GM08714 (cell line): Measurements from ENCODE around the gene R3HDM4.

ENCODE experiments used
- H3K4me3 ChIP-seq: fragments of 200-500 bp; sonication (Bioruptor generic); 2 replicates; pipeline ENCODE4 v1.5.1; 2014; ENCODE audit warnings: mild to moderate bottlenecking, low read length, inconsistent platforms
- ZNF274 ChIP-seq: IDR thresholded peaks from 2 replicates; pipeline ENCODE4 v1.6.1; 2012; ENCODE audit warnings: mild to moderate bottlenecking, low read depth, low read length

R3HDM4 gene

GRCh38 chr19:952680-953444, 39.8 kb upstream of the R3HDM4 start:
- TF ChIP-seq ZNF274, result no peak
- H3K4me3 ChIP-seq, result peak overlapping the region; percentile 3; the same call in 1 of the 2 replicates

DNA sequence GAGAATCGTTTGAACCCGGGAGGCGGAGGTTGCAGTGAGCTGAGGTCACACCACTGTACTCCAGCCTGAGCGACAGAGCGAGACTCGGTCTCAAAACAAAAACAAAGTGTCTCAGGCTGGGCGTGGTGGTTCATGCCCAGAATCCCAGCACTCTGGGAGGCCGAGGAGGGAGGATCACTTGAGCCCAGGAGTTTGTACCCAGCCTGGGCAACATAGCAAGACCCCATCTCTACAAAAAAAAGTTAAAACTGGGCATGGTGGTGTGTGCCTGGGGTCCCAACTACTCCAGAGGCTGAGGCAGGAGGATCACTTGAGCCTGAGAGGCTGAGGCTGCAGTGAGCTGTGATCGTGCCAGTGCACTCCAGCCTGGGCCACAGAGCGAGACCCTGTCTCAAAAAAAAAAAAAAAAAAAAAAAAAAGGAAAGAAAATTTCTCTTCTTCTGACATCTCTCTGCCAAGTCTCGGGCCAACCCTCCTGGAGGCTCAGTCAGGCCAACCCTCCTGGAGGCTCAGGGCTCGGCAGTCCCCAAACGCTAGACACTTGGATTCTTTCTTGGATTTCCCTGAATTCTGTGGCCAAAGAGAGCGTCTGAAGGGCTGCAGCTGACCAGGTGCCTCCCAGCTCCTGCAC, 39.1 kb upstream of the R3HDM4 start:
- no peak for TF ChIP-seq ZNF274
- no peak overlapping the region; the same call in 1 of the 2 replicates for H3K4me3 ChIP-seq

GRCh38 chr19:950352-951066, 37.5 kb upstream of the R3HDM4 start:
- no peak overlapping the region for H3K4me3 ChIP-seq
- TF ChIP-seq ZNF274, result no peak

- no peak overlapping the region for H3K4me3 ChIP-seq
- TF ChIP-seq ZNF274, result no peak
Observed at GRCh38 chr19:948842-949496, 36.0 kb upstream of the R3HDM4 start.

- TF ChIP-seq ZNF274, result no peak
- no peak overlapping the region; the same call in 1 of the 2 replicates for H3K4me3 ChIP-seq
Observed at GRCh38 chr19:947707-948539, 34.9 kb upstream of the R3HDM4 start.

GRCh38 chr19:947090-947706, 34.2 kb upstream of the R3HDM4 start:
- TF ChIP-seq ZNF274, result no peak
- no peak overlapping the region; the same call in 1 of the 2 replicates for H3K4me3 ChIP-seq

DNA sequence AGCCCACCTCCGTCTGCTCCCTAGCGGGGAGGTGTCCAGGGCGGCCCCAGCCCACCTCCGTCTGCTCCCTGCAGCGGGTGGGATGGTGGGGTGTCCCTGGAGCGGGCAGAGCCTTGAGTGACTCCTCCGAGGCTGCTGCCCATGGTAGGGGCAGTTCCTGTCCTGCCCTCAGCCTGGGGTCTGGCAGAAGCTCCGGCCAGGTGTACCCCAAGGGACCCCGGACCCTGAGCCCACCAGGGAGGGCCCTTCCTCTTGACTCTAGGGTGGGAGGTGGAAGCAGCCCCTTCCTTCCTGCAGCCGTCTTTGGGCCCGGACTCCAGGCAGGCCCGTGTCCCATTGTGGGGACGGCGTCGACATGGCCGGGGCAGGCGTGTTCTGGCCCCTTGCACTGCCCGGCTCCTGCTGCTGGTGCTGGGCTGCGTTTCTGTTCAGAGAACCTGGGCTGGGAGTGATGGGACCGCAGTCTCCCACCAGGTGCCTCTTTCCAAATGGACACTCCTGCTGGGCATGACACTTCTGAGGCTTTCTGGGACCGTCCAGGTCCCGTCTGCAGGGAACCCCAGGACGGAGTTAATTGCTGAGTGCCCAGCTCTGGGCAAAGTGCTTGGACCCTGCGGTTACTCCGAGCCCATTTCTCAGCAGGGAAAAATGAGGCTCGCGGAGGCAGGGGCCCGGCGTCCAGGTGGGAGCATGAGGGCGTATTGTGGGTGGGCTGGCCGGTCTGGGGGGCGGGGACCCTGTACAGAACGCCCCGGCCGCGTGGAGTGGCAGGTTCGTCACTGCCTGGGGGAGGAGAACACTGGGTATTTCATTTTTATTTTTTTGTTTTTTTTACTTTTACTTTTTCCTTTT, 32.6 kb upstream of the R3HDM4 start:
- H3K4me3 ChIP-seq, result no peak overlapping the region
- no peak for TF ChIP-seq ZNF274

DNA sequence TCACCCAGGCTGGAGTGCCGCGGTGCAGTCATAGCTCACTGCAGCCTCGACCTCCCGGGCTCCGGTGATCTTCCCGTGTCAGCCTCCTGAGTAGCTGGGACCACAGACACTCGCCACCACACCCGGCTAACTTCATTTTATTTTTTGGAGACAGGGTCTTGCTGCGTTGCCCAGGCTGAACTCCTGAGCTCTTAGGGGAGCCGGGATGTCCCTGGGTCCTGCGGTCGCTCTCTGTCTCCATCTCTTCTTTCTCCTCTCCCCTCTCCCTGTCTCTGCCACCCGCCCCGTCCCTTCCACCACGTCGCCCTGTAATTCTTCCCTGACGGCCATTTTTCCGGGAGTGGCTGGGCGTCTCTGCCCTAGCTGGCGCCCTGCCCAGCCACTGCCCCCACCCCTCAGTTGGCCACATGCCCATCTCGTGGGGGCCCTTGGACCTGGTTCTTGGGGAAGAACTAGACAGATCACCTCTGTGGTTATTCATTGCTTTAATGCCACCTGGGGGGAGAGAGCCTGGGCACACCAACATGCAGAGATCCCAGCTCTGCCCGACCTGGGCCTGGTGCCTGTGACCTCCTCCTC, 31.7 kb upstream of the R3HDM4 start:
- no peak for TF ChIP-seq ZNF274
- H3K4me3 ChIP-seq, result no peak overlapping the region

GRCh38 chr19:944171-944567, 31.1 kb upstream of the R3HDM4 start:
- no peak overlapping the region for H3K4me3 ChIP-seq
- no peak for TF ChIP-seq ZNF274

GRCh38 chr19:943551-944170, 30.6 kb upstream of the R3HDM4 start:
- H3K4me3 ChIP-seq, result no peak overlapping the region
- TF ChIP-seq ZNF274, result no peak

DNA sequence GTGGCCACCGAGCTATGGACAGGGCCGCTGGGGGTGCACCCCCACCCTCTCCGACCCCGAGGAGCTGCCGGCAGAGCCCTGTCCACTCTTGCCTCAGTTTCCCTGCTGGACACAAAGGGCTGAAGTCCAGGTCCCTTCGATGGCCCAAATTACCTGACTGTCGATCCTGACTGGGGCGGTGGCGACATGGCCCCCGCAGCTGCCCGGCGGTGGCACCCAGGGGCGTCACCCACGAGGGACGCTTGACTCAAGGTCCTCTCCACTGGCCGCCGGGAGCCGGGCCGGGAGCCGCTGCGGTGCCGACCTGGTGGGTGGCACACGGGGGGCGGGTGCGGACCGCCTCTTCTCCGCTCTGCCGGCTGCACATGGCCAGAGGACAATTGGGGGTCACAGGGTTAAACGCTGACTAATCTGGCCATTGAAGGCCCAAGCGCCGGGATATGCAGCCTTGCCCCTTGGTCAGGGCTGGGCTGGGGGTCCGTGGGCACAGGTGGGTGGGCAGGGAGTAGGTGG, 29.2 kb upstream of the R3HDM4 start:
- no peak for TF ChIP-seq ZNF274
- no peak overlapping the region for H3K4me3 ChIP-seq
